Dermis microvascular lymphatic vessel endothelial cell (primary cell): ENCODE data around the gene SRC. TPM values are rescaled to one million over a fixed set of nuclear protein-coding genes. Genes with fewer than 3 reads are reported as not detected.

Experiments
- DNase-seq, 2 donors: peaks; one replicate each; pipeline versions ENCODE4 v3.0.0 to v3.0.0-alpha.2; 2010; ENCODE audit warnings: low read depth in 2 of 2
- total RNA-seq: library from RNA; depleted of rRNA; stranded (reverse); fragments of >200 nt; gene quantifications from 2 replicates; pipeline ENCODE4 v1.2.1, GENCODE V29; 2014

The SRC gene
- total RNA-seq: 3.7 and 4.7 TPM in 2 replicates

DNA sequence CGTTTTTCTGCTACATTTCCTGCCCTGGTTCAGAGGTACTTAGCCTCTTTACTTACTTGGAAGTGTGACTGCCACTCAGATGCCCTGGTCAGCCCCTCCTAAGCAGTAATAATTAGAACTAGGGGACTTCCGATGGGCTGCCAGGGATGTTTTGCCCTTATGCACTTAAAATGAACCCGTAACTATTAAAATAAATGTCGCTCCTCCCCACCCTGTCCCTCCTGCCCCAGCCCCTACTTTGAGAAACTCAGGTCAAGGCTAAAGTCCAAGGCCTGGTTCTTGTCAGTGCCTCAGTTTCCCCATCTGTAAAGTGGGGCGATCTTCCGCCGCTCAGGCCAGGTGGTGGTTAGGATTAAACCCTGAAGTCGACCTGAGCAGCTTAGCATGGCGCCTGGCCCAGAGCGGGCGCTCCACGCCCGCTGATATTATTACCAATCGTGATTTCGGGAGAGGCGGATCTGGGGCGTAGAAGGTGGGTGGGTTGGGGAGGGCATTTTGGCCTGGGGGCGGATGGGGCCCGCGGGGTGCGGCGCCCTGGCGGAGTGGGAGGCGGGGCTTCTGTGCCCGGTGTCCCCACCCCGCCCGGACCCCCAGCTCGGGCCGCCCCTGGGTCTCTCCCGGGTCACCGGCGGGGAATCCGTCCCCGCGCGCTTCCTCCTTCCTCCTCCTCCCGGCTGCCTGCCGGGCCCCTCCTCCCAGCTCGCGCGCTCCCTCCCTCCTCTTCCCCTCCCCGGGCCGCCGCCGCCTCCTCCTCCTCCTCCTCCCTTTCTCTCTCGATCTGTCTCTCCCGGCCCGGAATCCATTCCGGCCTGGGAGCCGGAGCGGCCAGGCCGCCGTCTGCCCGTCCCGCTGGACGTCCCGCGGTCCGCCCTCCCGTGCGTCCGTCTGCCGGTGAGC lies at the start of gene SRC:
Gene SRC (plus strand): TSS at position 802 of the 897 bp plus-strand sequence. CDS start 38,014 bp downstream, outside the sequence.
- DNase-seq: peak in 1 of 2 donors; percentile 65

DNA sequence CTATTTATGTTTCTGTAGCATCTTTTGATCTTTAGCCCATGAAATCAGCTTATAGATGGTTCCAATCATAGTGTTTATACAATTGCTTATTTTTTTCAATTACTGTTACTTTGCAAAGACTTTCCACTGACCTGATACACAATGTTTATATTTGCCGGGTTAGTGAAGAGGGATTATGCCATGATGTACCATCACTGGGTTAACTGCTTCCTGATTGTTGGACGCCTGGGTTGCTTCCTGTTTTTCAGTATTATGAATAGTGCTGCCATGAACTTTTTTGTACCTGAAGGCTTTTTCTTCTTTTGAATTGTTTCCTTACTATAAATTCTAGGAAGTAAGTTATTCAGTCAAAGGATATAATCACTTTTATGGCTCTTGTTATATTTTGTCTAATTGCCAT lies 49.6 kb upstream of the SRC start:
- peak; percentile 11 to 52 for DNase-seq

DNA sequence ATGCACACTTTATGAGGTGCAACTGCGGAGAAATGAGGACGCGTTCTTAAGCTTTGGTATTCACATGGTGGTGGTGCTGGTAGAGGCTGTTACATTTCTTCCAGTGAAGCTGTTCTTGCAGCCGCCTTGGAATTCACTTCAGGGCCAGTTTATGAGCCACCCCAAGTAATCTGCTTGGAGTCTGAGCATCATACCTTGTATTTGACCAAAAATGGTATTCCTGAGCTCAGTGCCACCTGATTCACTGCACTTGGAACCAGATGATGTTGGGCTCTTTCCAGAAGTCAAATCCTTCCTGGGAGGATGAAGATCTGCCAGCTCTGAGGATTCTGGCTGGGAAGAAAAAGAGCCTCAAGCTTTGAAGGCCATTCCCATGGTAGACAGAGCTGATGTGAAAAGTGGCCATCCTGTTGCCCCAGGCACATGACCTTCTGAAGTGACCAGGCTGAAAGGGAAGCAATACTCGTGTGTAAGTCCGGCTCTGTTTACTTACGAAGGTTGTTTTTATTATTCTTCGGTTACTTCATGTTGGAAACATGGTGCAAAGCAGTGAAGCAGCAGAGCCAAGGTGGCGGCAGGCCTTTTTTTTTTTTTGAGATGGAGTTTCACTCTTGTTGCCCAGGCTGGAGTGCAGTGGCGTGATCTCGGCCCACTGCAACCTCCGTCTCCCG lies 48.7 kb upstream of the SRC start:
- DNase-seq: no peak

DNA sequence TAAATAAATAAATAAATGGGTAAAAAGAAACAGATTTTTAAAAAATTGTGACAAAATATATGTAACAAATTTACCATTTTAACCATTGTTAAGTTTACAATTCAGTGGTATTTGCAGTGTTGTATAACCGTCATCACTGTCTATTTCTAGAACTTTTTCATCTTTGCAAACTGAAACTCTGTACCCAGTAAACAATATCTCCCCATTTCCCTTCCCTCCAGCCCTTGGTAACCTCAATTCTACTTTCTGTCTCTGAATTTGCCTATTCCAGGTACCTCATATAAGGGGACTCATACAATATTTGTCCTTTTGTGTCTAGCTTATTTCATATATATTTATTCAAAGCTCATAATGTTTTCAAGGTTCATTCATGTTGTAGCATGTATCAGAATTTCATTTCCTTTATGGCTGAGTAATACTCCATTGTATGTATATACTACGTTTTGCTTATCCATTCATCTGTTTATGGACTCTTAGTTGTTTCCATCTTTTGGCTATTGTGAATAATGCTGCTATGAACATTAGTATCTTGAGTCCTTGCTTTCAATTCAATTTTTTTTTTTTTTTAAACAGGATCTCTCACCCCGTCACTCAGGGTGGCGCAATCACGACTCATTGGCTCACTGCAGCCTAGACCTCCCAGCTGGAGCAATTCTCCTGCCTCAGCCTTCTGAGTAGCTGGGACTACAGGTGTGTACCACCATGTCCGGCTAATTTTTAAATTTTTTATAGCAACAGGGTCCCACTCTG lies 47.6 kb upstream of the SRC start:
- no peak for DNase-seq

DNA sequence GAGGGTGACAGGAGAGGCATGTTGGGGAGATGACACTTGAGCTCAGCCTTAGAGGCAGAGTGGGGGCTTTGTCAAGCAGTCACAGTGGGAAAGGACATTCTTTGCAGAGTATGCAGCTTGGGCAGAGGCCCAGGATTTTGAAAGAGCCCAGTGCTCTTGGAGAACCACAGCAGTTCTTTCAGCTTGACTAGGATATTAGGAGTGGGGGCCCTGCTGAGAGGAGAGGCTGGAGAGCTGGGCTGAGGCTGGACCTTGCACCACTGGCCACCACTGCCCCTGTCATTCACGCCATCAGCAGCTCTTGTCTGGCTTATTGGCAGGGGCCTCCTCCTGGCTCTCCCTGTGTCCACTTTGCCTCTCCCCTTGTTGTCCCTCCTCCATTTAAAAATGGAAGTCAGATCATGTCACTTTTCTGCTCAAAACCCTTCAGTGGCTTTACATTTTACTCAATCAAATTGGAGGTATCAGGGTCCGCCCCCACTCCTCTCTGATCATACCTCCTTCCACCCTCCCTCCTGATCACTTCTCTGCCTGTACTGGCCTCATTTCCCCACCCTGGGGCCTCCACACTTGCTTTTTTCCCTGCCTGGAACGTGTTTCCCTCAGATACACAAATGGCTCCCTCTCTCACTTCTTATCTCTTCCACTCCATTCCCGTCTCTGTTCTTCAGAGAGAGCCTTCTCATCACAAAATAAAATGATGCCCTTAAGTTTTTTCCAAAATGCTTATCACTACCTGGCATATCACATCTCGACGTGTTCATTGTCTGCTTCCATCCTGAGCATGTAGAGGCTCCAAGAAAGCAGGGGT lies 46.0 kb upstream of the SRC start:
- DNase-seq: no peak

DNA sequence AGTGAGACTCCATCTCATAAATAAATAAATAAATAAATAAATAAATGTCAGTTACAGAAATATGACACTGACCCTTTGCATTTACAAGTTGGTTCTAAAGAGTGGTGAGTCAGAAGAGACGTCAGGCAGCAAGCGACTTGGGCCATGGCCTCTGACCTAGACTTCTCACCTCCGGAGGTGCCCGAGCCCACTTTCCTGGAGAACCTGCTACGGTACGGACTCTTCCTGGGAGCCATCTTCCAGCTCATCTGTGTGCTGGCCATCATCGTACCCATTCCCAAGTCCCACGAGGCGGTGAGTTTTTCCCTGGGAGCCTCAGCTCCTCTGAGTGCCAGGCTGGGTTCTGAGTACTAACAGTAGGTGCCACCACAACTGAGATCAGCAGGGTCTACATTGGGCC lies 44.8 kb upstream of the SRC start:
- DNase-seq: no peak

DNA sequence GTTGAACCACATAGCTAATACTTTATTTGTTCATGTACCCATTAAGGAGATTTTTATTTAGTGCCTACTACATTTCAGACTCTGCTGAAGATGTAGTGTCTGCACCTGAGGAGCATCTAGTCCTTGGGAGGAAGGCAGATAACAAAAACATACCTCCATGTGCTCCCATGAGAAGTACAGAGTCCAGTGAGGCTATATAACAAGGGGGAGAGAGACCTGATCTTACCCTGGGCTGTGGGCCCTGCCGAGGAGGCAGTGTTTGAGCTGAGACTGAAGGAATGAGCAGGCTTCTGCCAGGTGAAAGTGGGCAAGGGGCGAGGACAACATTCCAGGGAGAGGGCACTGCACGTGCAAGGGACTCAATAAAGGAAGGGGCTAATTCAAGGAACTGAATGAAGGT lies 44.4 kb upstream of the SRC start:
- no peak for DNase-seq

DNA sequence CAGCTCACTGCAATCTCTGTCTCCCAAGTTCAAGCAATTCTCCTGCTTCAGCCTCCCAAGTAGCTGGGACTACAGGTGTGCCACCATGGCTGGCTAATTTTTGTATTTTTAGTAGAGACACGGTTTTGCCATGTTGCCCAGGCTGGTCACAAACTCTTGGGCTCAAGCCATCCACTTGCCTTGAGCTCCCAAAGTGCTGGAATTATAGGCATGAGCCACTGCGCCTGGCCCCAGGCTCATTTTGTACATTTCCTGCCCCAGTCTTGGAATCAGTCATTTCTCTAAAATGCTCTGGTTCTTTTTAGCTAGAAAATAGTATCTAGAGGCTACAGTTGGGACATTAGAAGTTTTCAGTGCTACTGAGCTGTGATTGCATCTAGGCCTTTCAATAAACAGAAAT lies 43.0 kb upstream of the SRC start:
- DNase-seq: no peak

DNA sequence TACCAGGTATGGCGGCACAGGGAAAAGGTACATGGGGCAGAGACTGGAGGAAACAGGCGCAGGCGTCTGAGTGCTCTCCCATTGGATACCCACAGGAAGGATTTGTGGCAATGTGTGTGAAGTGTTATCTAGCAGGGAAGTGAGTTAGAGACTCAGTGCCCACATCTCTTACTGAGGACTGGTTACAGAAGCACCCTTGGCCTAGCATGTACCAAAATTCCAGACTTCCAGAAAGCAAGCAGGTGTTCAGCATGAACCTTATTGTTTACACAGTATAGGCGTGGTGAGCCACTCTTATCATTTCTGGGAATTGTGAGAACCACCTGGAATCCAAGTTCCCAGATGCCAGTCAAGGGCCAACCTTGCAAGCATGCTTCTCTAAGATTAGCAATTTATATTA lies 42.3 kb upstream of the SRC start:
- no peak for DNase-seq

DNA sequence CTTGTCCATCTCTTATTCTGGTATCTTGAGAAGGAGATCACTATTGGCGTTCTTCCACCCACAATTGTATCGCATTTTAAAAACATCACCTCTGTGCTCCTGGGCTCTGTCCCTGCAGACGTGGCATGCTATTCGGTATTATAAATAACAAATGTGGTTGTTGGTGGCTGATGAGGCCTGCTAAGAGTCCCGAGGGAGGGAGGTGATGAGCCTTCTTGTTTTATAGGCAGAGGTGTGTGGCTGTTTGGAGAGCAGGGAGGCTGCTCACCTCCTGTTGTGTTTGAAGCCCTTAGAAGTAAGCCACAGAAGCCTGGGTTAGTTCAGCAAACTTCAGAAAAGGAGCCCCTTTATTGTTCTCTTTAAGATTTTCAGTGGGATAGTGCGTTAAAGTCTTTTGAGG lies 40.9 kb upstream of the SRC start:
- DNase-seq: no peak

DNA sequence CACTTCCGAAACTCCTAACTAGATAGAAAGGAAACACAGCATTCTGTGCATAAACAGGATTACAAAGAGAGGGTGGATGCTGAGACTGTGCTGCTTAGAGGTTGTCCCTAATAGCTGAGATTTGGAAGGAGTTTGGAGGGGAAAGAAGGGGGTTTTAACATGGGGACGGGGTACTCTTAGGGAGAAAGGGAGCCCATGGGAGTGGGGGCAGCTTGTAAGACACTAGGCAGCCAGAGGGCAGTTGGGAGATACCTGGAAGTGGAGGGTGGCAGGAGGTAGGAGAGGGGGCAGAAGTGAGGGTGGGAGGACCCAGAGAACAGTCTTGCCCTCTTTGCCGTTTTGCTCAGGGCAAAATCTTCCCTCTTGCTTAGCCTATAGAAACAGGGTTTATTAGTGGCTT lies 40.1 kb upstream of the SRC start:
- DNase-seq: no peak

DNA sequence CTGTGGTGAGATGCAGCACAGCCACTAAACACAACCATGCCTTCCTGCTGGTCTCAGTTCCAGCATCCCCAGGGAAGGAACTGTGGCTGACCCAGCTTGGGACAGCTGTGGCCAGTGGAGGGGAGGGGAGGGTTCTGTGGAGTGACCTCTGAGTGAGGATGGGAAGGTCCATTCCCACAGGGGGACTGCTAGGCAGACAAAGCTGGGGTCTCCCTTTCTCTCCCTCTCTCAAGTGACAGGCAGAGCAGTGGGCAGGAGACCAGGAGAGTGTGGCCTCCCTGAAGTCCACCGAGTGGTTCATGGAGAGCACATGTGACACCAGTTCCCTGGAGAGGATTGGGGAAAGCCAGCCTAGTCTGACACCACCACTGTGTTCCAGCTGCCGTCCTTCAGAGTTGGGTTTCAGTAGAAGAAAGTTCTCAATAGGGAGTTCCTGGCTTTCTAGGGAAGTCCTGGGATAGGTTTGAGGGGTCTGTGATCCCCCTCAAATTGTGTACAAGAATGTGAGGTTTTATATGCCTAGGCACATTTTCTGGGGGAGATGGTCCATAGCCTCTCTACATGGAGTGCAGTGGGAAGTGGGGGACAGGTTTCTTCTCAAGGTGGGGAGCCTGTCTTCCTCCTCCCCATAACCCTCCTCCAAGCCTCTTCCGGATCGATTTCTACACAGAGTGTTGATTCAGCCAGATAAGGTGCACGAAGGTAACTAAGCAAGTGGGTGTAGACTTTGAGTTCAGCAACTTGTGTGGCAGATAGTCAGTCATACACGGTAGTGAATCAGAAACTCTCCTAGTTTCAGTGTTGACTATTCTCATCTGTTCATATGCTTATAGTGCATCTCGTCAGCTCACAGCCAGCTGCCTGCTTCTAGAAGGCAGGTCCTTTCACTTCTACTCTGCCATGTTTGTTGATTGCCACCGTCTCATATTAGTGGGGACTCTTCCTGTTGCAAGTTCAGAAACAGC lies 37.6 kb upstream of the SRC start:
- DNase-seq: no peak

DNA sequence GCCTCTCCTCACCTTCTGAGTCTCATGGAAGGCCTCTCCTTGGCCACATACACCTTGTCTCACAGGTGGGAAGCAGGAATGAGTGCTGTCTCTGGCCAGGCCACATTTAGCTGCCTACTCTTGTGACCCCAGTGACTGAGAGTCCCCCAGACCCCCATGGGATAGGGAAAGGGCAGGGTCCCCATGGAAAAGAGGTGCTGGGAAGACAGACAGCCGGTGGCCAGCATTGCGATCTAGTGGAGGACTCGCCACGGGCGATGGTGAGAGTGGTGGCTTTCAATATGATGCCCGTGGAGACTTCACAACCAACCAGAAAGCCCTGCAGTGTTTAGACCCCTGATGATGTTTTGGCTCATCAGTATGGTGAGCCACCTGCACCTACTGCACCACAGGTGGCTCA lies 36.6 kb upstream of the SRC start:
- no peak for DNase-seq

DNA sequence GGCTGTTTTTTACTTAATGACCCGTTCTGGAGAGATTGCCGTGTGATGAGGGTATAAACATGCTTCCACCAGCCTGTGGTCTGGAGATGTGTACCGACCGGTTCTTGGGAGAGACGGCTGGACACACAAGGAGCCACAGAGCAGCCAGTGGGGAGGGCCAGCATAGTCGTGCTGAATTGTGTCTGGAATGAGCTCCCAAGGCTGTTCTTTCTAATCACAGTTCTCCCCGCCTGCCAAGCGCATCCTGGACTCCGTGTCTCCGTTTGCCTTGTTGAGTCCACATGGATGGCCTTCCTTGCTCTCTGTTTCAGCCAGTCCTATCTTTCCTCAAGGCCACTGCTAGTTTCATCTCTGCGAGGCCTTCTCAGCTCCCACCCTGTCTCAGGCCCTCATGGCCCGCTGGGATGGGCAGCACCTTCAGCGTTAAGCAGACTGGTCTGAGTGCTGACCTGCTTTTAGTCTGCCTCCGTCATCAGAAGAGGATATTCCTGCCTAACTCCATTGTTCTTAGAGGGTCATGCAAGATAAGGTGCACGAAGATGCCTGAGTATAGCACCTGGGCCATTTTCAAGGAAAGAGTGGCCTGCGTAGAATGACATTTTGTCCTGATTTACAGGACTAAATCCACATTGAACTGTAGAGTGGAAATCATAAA lies 35.9 kb upstream of the SRC start:
- DNase-seq: no peak

DNA sequence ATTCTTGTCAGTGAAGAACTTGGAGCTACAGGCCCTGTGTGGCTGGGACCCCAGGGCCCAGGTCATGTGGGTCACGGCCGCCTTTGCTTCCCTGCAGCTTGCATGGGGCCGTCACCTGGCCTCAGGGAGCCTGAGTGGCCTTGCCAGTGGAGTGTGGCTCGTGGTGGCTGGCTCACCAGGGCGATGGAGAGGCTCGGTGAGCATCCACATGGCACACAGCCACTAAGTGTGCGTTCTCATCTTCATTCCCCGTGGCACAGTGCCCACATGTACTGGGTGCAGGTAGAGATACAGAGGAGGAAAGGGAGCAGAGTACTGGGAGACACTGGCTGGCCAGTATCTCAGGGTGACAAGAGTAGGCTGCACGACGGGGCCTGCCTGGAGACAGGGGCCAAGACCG lies 35.0 kb upstream of the SRC start:
- no peak for DNase-seq

DNA sequence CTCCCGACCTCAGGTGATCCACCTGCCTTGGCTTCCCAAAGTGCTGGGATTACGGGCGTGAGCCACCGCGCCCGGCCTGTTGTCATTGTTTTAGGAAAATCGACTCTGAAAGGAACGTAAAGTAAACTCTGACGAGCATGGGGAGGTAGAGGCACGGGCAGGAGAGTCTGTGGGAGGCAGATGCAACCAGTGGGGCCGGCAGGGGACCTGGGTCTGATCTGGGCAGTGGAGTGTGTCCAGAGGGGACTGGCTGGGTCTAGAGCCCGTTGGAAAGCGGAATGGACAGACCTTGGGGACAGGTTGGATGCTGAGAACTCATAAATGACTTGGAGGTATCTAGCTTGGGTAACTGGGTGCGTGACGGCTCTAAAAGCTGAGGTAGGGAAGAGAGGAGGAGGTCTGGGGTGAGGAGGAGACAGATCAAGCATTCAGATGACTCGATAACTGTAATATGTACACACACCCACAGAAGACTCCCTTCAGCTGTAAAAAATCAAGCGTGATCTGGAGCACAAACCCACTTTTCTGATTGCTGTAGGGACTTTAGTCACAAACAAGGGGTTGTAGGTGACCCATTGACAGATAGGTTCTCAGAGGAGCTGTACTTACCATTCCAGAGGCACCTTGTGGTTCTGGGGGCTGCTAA lies 34.1 kb upstream of the SRC start:
- DNase-seq: no peak

DNA sequence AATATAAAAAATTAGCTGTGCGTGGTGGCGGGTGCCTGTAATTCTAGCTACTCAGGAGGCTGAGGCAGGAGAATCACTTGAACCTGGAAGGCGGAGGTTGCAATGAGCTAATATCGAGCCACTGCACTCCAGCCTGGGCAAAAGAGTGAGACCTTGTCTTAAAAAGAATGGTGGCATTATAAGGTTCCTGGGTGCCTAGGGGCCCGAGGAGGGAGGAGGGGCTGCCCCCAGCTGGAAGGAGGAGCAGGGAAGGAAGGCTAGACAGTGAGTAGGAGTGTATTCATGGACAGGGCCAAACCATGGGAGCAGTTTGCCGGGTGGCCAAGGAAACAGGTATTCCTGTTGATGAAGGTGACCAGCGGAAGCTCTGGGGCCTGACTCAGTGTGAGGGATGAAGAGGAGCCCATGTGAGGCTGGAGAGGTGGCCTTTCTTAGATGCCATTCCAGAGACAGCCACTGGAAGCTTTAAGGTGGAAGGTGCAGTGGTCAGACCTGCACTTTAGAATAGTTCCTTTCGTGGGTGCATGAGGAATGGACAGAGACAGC lies 32.3 kb upstream of the SRC start:
- DNase-seq: no peak

DNA sequence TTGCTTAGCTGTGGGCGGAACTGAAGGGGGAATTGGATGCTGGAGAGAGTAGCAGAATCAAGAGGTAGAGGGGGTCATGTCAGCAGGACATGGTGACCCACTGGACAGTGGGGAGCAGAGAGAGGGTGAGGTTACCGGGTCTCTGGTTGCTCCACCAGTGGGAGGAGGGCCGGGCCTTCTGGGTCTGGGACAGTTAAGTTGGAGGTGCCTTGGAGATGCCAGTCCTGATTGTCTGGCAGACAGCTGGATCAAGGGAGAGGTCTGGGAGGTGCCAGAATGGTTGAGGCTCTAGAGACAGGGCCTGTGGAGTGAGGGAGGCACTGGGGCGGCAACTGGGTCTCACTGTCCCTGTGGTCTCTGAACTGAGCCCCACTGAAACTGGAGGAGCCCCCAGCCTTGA lies 31.8 kb upstream of the SRC start:
- DNase-seq: no peak

DNA sequence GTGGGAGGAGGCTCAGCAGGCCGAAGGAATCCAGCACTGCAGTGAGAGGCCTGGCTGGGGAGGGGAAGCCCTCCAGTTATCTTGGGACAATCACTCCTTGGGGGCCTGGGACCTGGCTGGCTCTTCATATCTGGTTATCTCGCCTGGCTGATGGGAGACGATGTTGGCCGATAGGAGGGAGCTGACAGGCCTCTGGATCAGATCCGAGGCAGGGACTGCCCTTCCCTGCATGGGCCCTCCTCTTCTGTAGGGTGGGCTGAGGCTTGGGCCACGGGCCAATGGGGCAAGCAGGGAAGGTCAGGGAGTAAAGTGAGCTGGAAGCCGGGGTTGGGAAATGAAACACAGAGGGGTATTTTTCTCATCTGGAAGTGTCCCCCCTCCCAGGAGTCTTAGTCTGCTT lies 31.3 kb upstream of the SRC start:
- DNase-seq: no peak
